ENCODE results near the gene RNF41.
A peak's percentile ranks its signal among the peaks of the same experiment; 100 is the strongest.

The RNF41 gene

DNA sequence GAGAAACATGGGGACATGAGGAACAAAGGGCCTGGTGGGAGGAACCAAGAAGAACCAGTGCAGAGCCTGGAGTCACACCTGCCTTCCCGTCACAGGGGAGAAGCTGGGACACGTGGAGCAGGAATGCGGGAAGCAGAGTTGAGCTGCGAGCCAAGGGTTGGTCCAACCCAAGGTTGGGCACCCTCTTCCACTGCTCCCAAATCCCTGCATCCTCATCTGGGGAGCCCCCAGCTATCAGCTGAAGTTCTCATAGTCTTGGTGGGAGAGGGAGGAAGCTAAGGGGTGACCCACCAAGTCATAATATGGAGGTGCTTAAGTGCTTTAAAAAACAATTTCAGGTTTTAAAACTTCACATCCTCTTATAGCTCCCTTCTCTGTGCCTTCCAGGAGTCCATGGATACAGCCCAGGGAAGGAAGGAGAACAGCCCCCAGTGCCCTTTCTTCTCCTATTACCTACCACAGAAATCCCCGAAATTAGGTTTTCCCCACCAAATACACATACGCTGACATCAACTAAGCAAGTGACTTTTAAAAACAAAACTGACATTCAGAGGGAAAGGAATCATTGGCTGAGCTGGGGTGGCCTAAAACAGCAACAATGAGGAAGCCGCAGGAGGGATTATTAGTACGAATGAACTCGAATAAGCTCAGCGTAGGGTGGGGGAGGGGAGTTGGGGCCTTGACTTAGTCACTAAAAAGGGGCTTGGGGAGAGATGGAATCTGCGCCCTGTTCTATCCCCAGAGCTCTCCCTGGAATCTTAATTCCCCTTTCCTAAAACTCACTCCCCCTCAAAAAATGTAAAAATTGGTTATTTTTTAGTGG, 59.0 kb downstream of the RNF41 start:
- DNase-seq (ENCODE audit: low read depth), result peak; percentile 20
- TF ChIP-seq, protein P1, sequence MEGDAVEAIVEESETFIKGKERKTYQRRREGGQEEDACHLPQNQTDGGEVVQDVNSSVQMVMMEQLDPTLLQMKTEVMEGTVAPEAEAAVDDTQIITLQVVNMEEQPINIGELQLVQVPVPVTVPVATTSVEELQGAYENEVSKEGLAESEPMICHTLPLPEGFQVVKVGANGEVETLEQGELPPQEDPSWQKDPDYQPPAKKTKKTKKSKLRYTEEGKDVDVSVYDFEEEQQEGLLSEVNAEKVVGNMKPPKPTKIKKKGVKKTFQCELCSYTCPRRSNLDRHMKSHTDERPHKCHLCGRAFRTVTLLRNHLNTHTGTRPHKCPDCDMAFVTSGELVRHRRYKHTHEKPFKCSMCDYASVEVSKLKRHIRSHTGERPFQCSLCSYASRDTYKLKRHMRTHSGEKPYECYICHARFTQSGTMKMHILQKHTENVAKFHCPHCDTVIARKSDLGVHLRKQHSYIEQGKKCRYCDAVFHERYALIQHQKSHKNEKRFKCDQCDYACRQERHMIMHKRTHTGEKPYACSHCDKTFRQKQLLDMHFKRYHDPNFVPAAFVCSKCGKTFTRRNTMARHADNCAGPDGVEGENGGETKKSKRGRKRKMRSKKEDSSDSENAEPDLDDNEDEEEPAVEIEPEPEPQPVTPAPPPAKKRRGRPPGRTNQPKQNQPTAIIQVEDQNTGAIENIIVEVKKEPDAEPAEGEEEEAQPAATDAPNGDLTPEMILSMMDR (IDR thresholded peaks at IDR 0.05; ENCODE audit: low read length, missing control alignments), result no peak
- H3K4me3 ChIP-seq (replicated peaks; ENCODE audit: low read depth, low read length), result no peak overlapping the region

GRCh38 chr12:56161690-56162351, 59.9 kb downstream of the RNF41 start:
- peak; percentile 12 for DNase-seq (ENCODE audit: low read depth)
- H3K4me3 ChIP-seq (replicated peaks; ENCODE audit: low read depth, low read length), result no peak overlapping the region
- TF ChIP-seq, protein P1 (IDR thresholded peaks at IDR 0.05; ENCODE audit: low read length, missing control alignments), result no peak

GRCh38 chr12:56160894-56161689, 60.6 kb downstream of the RNF41 start:
- TF ChIP-seq, protein P1 (IDR thresholded peaks at IDR 0.05; ENCODE audit: low read length, missing control alignments), result no peak
- DNase-seq (ENCODE audit: low read depth), result peak; percentile 3
- peak overlapping the region; percentile 99 for H3K4me3 ChIP-seq (replicated peaks; ENCODE audit: low read depth, low read length)

DNA sequence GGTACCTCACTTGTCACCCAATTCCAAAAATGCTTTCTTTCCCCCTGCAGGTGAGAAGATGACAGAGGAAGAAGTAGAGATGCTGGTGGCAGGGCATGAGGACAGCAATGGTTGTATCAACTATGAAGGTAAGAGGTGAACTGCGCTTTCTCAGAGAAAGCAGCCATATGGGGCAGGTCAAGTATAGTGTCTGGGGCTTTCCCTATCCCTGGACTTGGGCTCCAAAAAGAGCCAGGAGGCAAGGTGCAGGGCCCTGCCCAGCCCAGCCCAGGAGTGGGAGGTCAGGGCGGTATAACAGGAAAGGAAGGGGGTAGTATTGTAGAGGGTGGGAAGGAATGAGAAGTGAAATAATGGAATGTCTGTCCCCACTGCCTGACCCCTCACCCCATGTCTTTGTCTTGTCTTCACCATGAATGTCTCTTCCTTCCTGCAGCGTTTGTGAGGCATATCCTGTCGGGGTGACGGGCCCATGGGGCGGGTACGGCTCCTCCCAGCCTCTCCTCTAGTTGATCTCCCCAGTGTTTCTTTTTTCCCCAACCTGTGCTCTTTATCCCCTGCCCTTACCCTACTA, 61.4 kb downstream of the RNF41 start:
- H3K4me3 ChIP-seq (replicated peaks; ENCODE audit: low read depth, low read length), result peak overlapping the region; percentile 99
- TF ChIP-seq, protein P1 (IDR thresholded peaks at IDR 0.05; ENCODE audit: low read length, missing control alignments), result no peak
- DNase-seq (ENCODE audit: low read depth), result peak; percentile 64

- TF ChIP-seq, protein P1 (IDR thresholded peaks at IDR 0.05; ENCODE audit: low read length, missing control alignments), result no peak
- DNase-seq (ENCODE audit: low read depth), result peak; percentile 4
- peak overlapping the region; percentile 99 for H3K4me3 ChIP-seq (replicated peaks; ENCODE audit: low read depth, low read length)
Measured at GRCh38 chr12:56159482-56160192, 62.1 kb downstream of the RNF41 start.

GRCh38 chr12:56158926-56159461, 62.7 kb downstream of the RNF41 start:
- peak; percentile 87 for DNase-seq (ENCODE audit: low read depth)
- peak overlapping the region; percentile 99 for H3K4me3 ChIP-seq (replicated peaks; ENCODE audit: low read depth, low read length)
- TF ChIP-seq, protein P1 (IDR thresholded peaks at IDR 0.05; ENCODE audit: low read length, missing control alignments), result no peak

Data from fibroblast of pulmonary artery (primary cell).